Activated CD4-positive, CD25-positive, alpha-beta regulatory T cell treated with anti-CD3 and anti-CD28 coated beads, Interleukin-2, amount 50 U/mL, for 16 hours (primary cell): ENCODE results near the gene TMEM128.
"Not testable (repeated sequence)": the region's sequence is repeated elsewhere in the genome, so short reads cannot be mapped to it uniquely, and the experiment has no call there.

Source experiments
- DNase-seq: peaks from one replicate; pipeline ENCODE4 v3.0.0-alpha.2; 2020; ENCODE audit warnings: low read depth, low spot score

TMEM128 gene, protein sequence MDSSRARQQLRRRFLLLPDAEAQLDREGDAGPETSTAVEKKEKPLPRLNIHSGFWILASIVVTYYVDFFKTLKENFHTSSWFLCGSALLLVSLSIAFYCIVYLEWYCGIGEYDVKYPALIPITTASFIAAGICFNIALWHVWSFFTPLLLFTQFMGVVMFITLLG

DNA sequence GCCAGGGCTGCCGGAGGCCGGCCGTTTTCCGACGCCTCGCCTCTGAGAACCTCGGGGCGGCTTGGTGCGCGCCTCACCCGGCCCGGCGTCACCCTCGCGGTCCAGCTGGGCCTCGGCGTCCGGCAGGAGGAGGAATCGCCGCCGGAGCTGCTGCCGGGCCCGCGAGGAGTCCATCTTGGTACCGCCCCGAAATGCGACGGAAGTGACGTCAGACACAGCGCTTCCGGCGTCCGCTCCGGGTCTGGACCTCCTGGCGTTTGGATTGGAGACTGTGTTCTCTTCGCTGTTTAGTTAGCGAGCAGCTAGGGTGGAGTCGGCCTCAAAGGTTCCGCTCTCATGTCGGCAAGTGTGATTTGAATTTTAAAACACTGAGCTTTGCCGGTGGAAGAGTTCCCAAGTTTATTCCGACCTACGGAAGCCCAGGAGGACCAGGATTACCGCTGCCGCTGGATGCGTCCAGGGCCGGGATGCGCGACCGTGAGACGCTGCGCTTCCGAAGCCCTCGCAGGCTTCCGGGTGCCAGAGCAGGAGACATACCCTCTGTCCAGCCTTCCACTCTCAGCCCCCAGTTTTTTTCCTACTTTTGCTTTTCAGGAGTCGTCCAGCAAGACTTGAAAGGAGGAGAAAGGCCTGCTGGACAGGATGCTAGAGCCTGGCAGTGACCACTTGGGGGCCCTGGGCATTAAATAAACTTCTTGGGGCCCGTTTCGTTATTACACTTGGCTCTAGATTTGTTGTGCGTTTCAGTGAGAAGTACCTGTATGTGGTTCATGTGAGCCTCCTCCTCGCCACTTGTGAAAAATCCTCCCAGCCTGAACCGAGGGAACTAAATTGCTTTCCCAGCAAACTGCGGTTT is at the start of gene TMEM128:
Gene TMEM128, minus strand, starts transcription at position 195 of the 856 bp plus-strand sequence. Its CDS starts 21 bp downstream, at position 174.
- peak; percentile 84 for DNase-seq

DNA sequence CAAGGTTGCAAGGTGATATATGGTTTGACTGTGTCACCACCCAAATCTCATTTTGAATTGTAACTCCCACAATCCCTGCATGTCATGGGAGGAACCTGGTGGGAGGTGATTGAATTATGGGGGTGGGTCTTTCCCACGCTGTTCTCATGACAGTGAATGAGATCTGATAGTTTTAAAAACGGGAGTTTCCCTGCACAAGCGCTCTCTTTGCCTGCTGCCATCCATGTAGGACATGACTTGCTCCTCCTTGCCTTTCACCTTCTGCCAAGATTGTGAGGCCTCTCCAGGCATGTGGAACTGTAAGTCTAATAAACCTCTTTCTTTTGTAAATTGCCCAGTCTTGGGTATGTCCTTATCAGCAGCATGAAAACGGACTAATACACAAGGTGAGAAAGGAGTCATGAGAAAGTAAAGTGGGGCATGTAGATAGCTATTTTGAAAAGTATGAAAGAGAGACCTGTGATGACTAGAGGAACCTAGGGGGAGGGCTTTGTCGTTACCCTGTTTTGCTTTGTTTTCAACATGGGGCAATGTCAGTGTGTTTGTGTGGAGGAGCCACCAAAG is 48.3 kb upstream of the TMEM128 start:
- no peak for DNase-seq

DNA sequence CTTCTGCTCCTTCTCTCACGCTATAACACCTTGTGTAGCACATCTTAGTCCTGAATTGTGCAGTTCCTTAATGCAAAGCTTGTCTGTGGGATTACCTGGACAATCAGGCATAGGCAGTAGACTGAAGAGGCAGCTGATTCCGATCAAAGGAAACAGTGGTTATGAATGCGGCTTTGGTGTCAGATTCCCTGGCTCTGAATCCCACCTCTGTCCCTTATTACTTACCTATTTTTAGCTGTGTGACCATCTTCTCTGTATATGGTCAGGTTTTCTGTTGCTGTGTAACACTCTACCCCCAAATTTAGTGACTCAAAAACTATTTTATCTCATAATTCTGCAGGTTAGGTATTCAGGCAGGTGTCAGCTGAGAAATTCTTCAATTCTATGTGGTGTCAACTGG is 45.3 kb upstream of the TMEM128 start:
- no peak for DNase-seq

DNA sequence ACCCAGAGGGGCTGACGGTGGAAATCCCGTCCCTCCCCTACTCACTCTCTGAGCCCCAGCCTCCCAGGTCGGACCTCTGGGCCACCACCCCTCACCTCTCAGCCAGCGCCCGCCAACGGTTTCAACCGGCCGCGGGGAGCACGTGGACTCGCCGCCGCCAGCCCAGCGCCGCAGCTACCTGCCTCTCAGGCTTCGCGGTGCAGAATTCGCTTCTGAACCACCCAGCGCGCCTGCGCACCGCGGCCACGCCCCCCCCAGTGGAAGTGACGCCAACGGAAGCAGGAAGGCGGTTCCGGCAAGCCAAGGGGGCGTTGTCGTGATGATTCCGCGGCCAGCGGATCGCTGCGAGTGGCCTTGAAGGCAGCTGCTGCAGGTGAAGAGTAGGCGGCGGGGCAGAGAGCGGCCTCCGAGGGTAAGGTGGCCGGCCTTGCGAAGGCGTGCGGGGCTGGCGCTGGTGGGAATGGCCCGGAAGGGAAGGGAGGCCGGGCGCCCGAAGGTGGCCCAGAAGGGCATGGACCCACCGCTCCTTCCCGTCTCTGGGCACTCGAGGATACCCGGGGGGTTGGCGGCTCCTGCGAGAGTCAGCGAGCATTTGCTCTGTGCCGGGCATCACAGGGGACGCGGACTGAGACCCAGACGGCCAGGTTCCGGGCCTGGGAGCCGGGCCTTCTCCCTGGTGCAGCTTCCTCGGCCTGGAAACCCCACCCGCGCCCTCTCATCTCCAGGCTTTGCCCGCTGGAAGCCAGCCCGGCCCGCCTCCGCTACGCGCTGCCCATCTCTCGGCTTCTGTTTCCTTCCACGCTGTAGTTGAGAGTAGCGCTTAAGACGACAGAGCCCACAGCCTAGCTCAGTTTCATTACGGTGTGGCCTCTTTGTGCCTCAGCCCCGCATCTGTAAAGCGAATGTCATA is 42.2 kb upstream of the TMEM128 start, which contains the start of the genes LYAR and ZBTB49:
Gene LYAR, minus strand, starts transcription at position 214 of the 910 bp plus-strand sequence. CDS start 6,412 bp downstream, outside the sequence.
Gene ZBTB49, plus strand, starts transcription at position 311 of the 910 bp plus-strand sequence. CDS start 9,695 bp downstream, outside the sequence.
- DNase-seq = peak; percentile 94

DNA sequence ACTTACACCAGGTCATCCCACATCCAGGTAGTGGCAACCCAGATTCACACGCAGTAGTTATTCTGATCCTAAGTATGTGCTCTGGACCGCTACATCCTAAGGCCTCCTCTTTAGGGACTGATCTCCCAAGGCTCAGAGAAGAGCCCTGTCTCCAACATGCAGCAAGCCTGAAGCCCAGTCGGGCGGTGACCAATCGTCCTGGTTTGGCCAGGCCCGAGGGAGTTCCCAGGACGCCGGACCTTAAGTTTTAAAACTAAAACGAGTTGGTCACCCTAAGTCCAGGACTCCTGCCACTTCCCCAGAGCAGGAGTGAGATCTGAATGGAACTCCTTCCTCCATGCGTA is 41.5 kb upstream of the TMEM128 start:
- no peak for DNase-seq

DNA sequence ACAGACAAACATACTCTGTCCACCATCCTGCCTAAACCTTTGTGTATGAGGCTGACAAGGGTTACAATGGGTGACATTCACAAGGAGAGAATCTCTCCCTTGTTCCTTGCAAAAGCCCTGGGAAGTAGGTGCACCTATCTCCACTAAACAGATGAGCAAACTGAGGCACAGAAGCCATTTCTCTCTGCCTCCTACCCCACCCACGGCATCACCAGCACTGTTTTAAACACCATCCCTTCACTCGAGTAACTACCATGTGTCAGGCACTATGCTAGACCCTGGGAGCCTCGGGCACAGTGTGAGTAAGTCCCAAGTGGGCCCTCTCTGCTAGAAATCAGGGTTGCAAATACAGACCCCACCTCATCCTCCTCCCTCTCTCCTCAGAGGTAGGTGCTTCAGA is 41.0 kb upstream of the TMEM128 start:
- DNase-seq = no peak

DNA sequence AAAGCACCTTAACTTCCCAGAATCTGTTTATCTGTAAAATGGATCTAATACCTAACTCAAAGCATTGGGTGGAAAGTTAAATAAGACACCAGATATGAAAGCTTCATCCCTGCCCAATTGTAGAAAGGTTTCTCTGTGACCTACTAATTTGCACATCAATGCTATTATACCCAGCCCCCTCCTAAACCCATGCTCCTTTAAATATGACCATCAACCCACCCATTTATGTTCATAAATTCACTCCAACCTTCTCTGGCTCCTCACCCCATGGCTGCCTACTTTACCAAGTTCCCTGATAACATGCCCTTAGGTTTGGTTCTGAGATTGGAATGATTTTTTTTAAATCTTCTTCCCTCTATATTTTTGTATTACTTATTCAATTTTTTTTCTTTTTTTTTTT is 40.1 kb upstream of the TMEM128 start:
- DNase-seq = no peak

DNA sequence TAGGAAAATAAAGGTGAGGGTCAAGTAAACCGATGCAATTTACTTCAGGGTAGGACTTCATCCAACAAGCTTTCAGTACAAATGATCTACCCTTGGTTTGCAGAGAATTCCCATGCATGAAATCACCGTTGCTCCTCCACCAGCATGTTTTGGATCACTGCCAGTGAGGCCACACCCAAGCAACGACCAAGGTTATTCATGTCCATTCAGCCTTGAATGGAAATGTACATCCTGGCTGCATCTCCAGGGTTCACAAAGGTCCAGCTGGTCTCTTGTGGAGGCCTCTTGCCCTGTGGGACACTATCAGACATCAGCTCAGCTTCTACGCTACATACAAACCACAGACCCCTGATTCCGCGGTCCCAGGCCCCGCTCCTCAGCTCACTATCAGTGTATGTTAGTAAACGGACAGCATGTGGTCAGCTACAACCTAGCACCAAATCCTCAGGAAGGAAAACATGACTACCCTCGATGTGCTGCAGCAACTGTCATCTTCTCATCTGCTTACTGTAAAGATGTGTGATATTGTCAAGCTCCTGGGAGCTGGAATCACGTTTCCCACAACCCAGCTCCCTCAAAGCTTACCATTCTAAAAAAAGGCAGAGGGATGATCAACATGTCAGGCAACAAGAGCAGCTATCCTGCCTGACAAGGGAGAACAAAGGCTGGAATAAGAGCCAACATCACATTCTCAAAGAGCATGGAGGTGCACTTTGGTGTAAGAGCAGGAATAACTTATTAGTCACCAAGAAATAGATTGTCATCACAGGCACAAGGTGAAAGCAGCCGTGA is 37.0 kb upstream of the TMEM128 start:
- no peak for DNase-seq

DNA sequence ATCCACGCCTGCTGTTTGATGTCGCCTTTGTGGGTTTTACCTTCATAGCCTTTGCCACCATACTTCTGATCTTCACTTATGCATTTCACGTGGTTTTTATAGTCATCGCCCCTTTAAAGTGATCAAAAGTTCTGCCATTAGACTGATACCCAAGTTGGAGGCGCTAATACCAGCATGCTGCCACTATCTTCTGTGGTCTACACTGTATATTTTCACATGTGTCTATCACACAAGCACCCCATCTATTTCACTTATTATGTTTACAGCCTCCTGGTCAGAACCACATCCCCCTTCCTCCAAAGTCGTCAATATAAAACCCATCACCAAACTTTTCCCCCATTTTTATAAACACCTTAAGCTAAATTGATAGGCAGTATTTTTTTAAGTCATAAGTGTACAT is 33.8 kb upstream of the TMEM128 start:
- DNase-seq = no peak

DNA sequence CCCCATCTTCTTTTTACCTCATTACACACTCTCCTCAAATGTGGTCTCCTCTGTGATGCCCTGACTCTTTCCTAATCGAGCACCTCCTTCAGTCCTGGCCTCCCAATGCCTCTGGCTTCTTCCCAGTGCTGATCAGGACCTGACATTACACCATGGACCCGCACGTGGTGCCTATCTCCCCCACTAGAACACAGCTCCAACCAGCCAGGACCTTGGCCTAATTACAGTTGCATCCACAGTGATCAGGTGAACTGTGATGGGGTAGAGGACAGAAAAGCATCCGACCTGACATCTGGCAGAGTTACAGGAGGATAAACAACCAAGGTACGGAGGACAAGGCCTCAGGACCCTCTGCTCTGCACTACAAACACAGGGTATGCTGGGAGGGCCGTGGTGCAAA is 29.5 kb upstream of the TMEM128 start:
- no peak for DNase-seq

DNA sequence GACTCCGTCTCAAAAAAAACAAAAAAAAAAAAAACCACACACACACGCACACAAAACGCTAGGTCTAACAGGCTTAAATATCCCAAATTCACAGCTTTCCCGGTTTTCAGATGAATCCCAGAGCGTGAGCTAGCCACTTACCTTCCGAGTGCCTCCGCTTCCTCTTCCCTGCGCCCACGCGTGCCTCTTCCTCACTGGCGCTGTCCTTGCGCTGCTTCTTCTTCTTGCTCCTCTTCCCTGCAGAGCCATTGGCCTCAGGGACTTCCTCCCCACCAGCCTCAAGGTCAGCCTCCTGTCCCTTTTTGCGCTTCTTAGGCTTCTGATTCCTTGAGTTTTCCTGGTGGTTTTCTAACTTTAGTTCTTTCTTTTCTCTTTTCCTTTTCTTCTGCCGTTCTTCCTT is 26.2 kb upstream of the TMEM128 start:
- DNase-seq = no peak

DNA sequence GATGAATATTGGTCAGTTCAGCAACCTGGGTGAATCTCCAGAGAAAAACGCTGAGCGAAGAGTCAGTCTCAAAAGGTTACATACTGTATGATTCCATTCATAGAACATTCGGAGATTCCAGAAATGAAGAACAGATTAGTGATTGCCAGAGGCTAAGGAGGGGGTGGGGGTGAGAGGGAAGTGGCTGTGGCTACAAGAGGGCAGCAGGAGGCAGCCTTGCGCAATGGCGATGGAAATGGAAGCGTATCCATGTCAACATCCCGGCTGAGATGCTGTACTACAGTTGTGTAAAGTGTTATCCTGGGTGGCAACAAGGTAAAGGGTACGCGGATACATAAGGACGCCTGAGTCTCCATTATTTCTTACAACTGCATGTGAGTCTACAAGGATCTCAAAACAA is 23.9 kb upstream of the TMEM128 start:
- DNase-seq = no peak

DNA sequence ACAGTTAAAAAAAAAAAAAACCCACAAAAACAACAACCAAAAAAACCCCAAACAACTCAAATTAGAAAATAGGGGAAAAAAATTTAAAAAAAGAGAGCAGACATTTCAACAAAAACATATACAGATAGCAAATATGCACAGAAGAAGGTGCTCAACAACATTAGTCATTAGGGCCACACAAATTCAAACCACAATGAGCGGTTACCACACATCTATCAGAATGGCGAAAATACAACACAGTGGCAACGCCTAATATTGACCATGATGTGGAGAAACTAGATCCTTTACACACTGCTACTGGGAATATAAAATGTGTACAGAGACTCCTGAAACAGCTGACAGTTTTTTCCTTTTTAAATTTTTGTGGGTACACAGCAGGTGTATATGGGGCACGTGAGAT is 22.5 kb upstream of the TMEM128 start:
- DNase-seq = no peak

DNA sequence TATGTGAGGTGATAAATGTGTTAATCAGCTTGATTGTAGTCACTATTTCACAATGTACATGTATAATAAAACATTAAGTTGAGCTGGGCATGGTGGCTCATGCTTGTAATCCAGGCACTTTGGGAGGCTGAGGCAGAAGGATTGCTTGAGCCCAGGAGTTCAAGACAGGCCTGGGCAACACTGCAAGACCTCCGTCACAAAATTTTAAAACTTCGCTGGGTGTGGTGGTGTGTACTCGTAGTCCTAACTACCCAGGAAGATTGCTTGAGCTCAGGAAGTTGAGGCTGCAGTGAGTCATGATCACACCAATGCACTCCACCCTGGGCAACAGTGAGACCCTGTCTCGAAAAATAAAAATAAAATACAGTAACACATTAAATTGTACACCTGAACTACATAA is 21.8 kb upstream of the TMEM128 start:
- DNase-seq = no peak

DNA sequence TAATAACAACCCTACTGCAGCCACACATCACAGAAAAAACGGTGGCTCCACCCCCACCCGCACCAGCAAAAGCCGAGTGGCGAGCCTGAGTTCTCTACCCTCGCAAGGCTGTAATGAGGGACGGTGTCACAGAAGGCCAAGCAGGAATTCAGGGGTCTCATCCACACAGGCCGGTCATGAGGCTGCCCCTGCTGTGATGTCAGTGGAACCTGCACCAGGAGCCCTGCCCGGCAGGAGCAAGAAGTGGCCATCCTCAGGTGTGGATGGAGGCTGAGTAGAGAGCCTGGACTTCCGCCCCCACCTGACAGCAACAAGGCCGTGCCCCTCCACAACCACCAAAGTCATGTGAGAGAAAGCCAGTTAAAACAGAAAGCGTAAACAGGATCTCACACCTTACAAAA is 21.3 kb upstream of the TMEM128 start:
- DNase-seq = no peak

DNA sequence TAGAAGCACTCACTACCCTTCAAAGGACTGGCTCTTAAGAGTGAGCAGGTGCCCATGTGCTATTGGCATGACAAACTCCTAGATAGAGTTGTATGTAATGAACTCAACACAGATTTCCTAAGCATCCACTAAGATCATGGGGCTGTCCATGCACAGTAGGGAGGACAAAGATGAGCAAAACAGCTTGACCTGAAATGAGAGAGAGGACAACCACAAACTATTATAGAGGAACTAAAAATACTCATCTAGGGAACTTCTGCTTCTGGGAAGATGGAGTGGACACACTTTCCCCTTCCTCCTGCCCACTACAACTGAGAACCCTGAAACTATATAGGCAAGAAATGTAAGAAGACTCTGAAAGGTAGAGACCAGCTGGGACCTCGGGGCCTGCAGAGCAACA is 20.8 kb upstream of the TMEM128 start:
- no peak for DNase-seq

DNA sequence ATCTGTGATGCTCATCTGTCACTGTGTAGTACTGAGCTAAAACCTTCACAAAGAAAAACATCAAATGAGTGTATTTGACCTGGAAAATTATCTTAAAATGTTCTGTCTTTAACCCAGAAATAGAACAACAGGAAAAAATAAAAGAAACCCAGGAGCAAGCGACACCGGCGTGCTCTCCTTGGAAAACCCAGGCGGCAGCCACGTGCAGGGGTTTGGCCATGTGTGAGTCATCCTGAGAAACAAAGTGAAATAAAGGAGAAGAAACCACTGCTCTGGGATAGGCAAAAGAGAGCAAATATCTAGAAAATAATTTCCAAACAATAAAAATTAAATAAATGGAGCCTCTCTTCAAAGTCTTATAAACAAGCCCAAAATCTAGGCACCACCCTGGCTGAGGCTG is 20.0 kb upstream of the TMEM128 start:
- DNase-seq = no peak

DNA sequence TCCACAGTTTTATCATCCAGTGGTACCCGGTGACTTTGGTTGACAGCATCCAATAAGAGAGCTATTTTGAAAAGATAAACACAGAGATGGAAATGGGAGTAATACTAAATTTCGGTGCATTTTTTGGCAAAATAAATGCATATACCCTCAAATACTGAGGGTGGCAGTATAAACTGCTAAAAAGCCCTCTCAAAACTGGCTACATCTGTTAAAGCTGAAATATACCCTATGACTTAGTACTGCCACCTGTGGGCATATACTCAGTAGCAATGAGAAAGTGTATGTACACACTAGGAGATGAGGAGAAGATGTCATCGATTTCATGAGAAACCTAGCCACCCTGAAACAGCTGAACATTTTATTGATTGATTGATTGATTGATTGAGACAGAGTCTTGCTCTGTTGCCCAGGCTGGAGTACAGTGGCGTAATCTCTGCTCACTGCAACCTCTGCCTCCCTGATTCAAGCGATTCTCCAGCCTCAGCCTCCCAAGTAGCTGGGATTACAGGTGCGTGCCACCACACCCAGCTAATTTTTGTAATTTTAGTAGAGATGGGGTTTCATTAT is 12.2 kb upstream of the TMEM128 start:
- no peak for DNase-seq

DNA sequence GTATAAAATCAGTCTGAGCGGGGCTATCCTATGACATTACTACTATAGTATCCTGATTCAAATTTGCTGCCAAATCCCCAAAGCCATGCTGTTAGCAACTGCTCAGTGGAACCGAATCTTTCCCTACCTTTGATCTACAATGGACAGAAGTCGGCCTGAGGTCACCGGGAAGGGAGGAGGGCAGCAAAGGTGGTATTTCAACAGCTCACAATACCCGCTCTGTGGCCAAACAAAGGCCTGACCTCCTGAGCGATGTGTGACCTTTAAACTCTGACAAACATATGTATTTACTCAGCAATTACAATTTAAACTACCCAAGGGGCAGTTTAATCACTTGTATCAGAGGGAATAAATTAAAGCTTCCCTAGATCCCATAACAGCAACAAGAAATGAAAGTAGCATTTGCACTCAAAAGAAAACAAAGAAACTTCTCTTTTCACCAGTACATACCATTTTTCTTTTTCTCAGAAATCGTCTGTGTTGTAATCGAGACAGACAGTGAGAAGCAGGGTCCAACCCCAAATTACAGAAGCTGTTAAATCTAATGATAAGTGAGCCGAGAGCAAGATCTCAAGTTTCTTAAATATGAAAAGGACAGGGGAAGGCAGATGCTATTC is 11.6 kb upstream of the TMEM128 start:
- DNase-seq = no peak

DNA sequence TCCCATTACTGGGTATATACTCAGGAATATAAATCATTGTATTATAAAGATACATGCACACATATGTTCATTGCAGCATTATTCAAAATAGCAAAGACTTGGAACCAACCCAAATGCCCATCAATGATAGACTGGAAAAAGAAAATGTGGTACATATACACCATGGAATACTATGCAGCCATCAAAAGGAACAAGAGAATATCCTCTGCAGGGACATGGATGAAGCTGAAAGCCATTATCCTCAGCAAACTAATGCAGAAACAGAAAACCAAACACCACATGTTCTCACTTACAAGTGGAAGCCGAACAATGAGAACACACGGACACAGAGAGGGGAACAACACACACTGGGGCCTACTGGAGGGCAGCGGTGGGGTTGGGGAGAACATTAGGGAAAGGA is 9.7 kb upstream of the TMEM128 start:
- DNase-seq = not testable (repeated sequence)
